ENCODE data around the gene UPP2.

Gene UPP2

DNA sequence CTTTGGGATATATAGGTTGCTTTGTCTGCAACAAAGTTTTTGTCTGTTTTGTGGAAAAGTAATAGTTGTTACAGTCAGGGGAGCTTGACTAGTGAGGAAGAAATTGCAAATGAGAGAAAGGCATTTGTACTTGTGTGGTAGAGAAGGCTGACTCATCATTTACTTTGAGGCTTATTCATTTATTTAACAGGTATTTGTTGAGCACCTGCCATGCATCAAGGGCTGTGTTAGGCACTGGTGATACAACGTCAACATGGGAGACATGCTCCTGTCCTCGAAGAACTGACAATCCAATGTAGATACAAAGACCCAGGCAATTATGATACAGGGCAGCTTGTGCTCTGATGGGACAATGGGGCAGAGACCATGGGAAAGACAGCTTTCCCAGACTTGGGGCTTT, 79.5 kb downstream of the UPP2 start:
- Histone ChIP-seq H3K27me3 (replicated peaks; ENCODE audit: control insufficient read depth, insufficient read depth, low read length) (no peaks in the 10 kb centered on the region), H3K36me3 (ENCODE audit: control insufficient read depth, insufficient read depth, low read length) (no peaks in the 10 kb centered on the region), H3K4me3 (replicated peaks; ENCODE audit: low read depth, low read length) (no peak overlapping the region)
- TF ChIP-seq, protein P1, sequence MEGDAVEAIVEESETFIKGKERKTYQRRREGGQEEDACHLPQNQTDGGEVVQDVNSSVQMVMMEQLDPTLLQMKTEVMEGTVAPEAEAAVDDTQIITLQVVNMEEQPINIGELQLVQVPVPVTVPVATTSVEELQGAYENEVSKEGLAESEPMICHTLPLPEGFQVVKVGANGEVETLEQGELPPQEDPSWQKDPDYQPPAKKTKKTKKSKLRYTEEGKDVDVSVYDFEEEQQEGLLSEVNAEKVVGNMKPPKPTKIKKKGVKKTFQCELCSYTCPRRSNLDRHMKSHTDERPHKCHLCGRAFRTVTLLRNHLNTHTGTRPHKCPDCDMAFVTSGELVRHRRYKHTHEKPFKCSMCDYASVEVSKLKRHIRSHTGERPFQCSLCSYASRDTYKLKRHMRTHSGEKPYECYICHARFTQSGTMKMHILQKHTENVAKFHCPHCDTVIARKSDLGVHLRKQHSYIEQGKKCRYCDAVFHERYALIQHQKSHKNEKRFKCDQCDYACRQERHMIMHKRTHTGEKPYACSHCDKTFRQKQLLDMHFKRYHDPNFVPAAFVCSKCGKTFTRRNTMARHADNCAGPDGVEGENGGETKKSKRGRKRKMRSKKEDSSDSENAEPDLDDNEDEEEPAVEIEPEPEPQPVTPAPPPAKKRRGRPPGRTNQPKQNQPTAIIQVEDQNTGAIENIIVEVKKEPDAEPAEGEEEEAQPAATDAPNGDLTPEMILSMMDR (IDR thresholded peaks at IDR 0.05; ENCODE audit: insufficient read depth, low read length, poor library complexity, severe bottlenecking) = no peak
- DNase-seq (ENCODE audit: extremely low read depth, insufficient read length) = no peak

DNA sequence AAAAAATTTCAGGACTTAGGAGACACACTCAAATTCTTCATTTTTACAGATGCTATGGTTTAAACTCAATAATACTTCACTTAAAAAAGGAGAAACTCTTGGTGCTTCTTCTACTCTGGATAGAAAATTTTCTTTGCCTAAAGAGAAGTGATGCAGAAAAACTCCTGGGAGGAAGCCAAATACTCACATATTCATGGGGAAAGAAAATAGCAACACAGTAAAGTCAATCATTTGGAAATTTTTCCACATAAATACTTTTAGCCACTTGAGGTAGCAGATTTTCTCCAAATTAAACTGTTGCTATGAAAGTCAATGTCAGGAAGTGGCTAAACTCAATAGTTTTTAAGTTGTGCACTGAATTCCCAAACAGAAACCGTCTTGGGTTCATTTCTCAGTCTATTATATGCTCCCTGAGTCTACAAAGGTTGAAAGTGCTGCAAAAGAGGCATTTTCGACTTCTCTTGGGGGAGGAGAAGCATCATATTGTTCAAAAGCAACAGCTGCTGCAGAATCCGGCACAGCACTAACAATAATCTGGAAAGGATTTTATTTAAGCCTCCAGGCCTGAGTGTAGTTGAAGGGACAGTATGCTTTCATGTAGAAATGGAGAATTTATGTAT, 81.1 kb downstream of the UPP2 start:
- no peak for DNase-seq (ENCODE audit: extremely low read depth, insufficient read length)
- TF ChIP-seq, protein P1 (IDR thresholded peaks at IDR 0.05; ENCODE audit: insufficient read depth, low read length, poor library complexity, severe bottlenecking) = no peak
- Histone ChIP-seq H3K4me3 (replicated peaks; ENCODE audit: low read depth, low read length) (no peak overlapping the region), H3K27me3 (replicated peaks; ENCODE audit: control insufficient read depth, insufficient read depth, low read length) (no peaks in the 10 kb centered on the region), H3K36me3 (ENCODE audit: control insufficient read depth, insufficient read depth, low read length) (no peaks in the 10 kb centered on the region)

DNA sequence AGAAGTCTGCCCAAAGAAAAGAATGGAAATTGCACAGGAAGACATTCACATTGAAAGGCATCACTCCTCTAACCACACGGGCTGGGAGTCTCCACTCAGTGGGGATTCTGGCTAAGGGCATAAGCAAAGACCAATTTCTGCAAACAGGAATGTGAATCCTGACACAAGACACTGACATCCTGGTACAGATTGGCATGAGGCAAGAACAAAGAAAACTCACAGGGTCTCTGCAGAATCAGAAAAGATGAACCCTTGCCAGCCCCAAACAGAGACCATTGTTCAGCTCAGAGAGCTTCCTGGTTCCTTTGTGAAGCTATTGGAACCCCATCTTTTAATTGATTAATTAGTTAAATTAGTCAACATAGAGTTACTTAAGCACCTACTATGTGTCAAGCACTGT, 82.3 kb downstream of the UPP2 start:
- no peaks in the 10 kb centered on the region for H3K36me3 ChIP-seq (ENCODE audit: control insufficient read depth, insufficient read depth, low read length)
- no peaks in the 10 kb centered on the region for H3K27me3 ChIP-seq (replicated peaks; ENCODE audit: control insufficient read depth, insufficient read depth, low read length)
- DNase-seq (ENCODE audit: extremely low read depth, insufficient read length) = no peak
- no peak overlapping the region for H3K4me3 ChIP-seq (replicated peaks; ENCODE audit: low read depth, low read length)
- TF ChIP-seq, protein P1 (IDR thresholded peaks at IDR 0.05; ENCODE audit: insufficient read depth, low read length, poor library complexity, severe bottlenecking) = no peak

DNA sequence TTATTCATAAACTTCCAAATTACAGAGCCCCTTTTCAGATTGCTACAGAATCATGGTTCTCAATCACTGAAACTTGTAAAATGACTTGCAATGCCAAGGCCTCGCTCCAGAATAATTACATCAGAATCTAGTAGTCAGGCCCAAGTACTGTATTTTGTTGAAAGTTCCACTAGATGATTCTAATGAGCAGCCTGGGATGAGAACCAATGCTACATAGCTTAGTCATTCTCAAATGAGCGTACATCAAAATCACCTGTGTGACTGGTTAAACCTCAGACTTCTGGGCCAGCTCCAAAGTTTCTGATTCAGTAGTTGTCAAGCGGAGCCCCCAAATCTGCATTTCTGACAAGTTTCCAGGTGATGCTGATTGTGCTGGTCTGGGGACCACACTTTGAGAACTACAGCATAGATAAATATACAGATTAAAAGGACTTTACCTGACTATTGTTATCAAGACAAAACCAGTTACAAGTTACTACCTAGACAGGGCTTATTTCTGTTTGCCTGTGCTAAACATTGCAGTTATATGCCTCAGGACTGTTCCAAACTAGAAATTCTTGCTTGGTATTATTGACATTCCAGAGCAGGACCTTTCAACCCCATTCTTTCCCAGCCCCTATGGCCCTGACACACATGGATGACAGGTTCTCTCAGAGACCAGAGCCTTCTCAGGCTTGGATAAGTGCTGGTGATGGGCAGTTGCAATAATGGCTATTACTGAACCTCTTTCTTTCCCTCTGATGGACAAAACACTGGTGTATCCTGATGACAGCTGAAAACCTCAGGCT, 83.1 kb downstream of the UPP2 start:
- TF ChIP-seq, protein P1 (IDR thresholded peaks at IDR 0.05; ENCODE audit: insufficient read depth, low read length, poor library complexity, severe bottlenecking) = no peak
- no peak overlapping the region for H3K4me3 ChIP-seq (replicated peaks; ENCODE audit: low read depth, low read length)
- no peaks in the 10 kb centered on the region for H3K36me3 ChIP-seq (ENCODE audit: control insufficient read depth, insufficient read depth, low read length)
- no peak for DNase-seq (ENCODE audit: extremely low read depth, insufficient read length)
- no peaks in the 10 kb centered on the region for H3K27me3 ChIP-seq (replicated peaks; ENCODE audit: control insufficient read depth, insufficient read depth, low read length)
